Left ventricle myocardium inferior (tissue), 1 donor: ENCODE results near the gene GOLGB1. TPM values are rescaled to one million over a fixed set of nuclear protein-coding genes. Genes with fewer than 3 reads are reported as not detected.

Source experiments
- DNase-seq: peaks from one replicate; pipeline ENCODE4 v3.0.0-alpha.2; 2020
- H3K27ac ChIP-seq: fragments of 200-600 bp; replicated peaks from 2 replicates; pipeline ENCODE4 v1.8.0; 2021
- H3K27me3 ChIP-seq: fragments of 200-600 bp; 2 replicates; pipeline ENCODE4 v1.8.0; 2021; ENCODE audit warnings: low read depth
- H3K36me3 ChIP-seq: fragments of 200-600 bp; 2 replicates; pipeline ENCODE4 v1.8.0; 2021
- H3K4me1 ChIP-seq: fragments of 200-600 bp; 2 replicates; pipeline ENCODE4 v1.8.0; 2021
- H3K4me3 ChIP-seq: fragments of 200-600 bp; 2 replicates; pipeline ENCODE4 v1.8.0; 2021; ENCODE audit warnings: mild to moderate bottlenecking, moderate library complexity
- H3K9me3 ChIP-seq: fragments of 200-600 bp; replicated peaks from 2 replicates; pipeline ENCODE4 v1.8.0; 2021
- CTCF ChIP-seq: fragments of 200-600 bp; IDR thresholded peaks from 2 replicates; pipeline ENCODE4 v1.8.0; 2021; ENCODE audit warnings: antibody characterized with exemption, mild to moderate bottlenecking, borderline replicate concordance
- intact Hi-C: fragments of 100-400 bp; cut with micrococcal nuclease; formaldehyde crosslinking; loops from one replicate; pipeline ENCODE4 v1.11.0; 2022
- total RNA-seq: library from RNA; stranded (reverse); fragmentation: NEBNext Ultra II Directional; extraction: Animal tissue kit (Norgen Biotek cat#: 25700); gene quantifications from one replicate; pipeline ENCODE4 v1.2.1, GENCODE V29; 2021
- donor health status: DM: no; HTN: yes; CAD: no; lungs with severe emphysema.

GOLGB1 gene
- total RNA-seq, 1 donor from 2014 or later, result 56.1 TPM

- no peak for TF ChIP-seq CTCF
- Histone ChIP-seq H3K27ac (peak overlapping the region; percentile 12), H3K27me3 (no peaks in the 10 kb centered on the region), H3K4me3 (no peak overlapping the region), H3K9me3 (peaks cover 12% of the 10 kb centered on the region), H3K4me1 (peaks cover 47% of the 10 kb centered on the region), H3K36me3 (peaks cover 14% of the 10 kb centered on the region)
- intact Hi-C loops, result no loop called here
- DNase-seq, result no peak
Measured at GRCh38 chr3:121739902-121740301, 9.6 kb downstream of the GOLGB1 start.

GRCh38 chr3:121737644-121738043 lies 11.9 kb downstream of the GOLGB1 start:
- no peak for TF ChIP-seq CTCF
- intact Hi-C loops, result no loop called here
- Histone ChIP-seq H3K4me1 (peaks cover 51% of the 10 kb centered on the region), H3K27me3 (no peaks in the 10 kb centered on the region), H3K9me3 (peaks cover 6% of the 10 kb centered on the region), H3K4me3 (no peak overlapping the region), H3K36me3 (peaks cover 7% of the 10 kb centered on the region), H3K27ac (no peak overlapping the region)
- DNase-seq, result no peak

GRCh38 chr3:121736112-121736511 lies 13.4 kb downstream of the GOLGB1 start:
- H3K36me3 ChIP-seq, result peaks cover 7% of the 10 kb centered on the region
- H3K27ac ChIP-seq, result no peak overlapping the region
- H3K27me3 ChIP-seq, result no peaks in the 10 kb centered on the region
- no peak overlapping the region for H3K4me3 ChIP-seq
- peaks cover 65% of the 10 kb centered on the region for H3K4me1 ChIP-seq
- no peak for TF ChIP-seq CTCF
- H3K9me3 ChIP-seq, result no peaks in the 10 kb centered on the region
- intact Hi-C loops, result no loop called here
- no peak for DNase-seq

- no peak overlapping the region for H3K27ac ChIP-seq
- H3K36me3 ChIP-seq, result peaks cover 7% of the 10 kb centered on the region
- H3K4me1 ChIP-seq, result peaks cover 65% of the 10 kb centered on the region
- no peak for DNase-seq
- no peaks in the 10 kb centered on the region for H3K27me3 ChIP-seq
- intact Hi-C loops, result no loop called here
- TF ChIP-seq CTCF, result no peak
- H3K4me3 ChIP-seq, result no peak overlapping the region
- no peaks in the 10 kb centered on the region for H3K9me3 ChIP-seq
Measured at GRCh38 chr3:121735047-121735696, 14.4 kb downstream of the GOLGB1 start.

- peak overlapping the region; percentile 60 for H3K27ac ChIP-seq
Measured at GRCh38 chr3:121730940-121731687, 18.4 kb downstream of the GOLGB1 start.

More at GRCh38 chr3:121730940-121731687, 18.4 kb downstream of the GOLGB1 start:
- no peaks in the 10 kb centered on the region for H3K9me3 ChIP-seq
- intact Hi-C loops, result no loop called here
- no peak for DNase-seq
- H3K4me1 ChIP-seq, result peaks cover 53% of the 10 kb centered on the region
- TF ChIP-seq CTCF, result no peak
- no peaks in the 10 kb centered on the region for H3K27me3 ChIP-seq
- H3K4me3 ChIP-seq, result peak overlapping the region; percentile 24
- H3K36me3 ChIP-seq, result peaks cover 35% of the 10 kb centered on the region
